ENCODE data around the gene DHODH.

- no peak for TF ChIP-seq TARDBP (IDR thresholded peaks at IDR 0.05)
- TF ChIP-seq FOXM1 (IDR thresholded peaks at IDR 0.05; ENCODE audit: borderline replicate concordance): no peak
- no peak for TF ChIP-seq ELF4 (IDR thresholded peaks at IDR 0.05)
Observed at GRCh38 chr16:72013389-72013788, 4.8 kb downstream of the DHODH start.

All from HEK293T (cell line).